ENCODE data around the gene CNTNAP2.

CNTNAP2 gene

DNA sequence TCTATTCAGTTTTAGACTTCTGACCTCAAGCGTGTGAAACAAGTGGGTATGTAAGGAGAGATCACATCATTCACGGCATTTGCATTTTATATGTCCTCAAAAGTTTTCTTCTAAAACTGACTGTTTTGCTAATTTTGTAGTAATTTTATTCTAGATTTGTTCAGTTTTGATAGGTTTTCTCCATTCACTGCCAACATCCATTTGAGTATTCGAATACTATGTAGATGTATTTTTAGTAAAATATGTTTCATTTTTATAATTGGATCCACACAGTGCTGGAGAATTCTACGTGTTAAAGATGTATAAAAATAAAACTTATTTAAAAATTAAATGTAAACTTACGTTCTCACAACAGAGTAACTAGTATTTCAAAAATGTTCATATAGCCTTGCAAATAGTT is 503.0 kb downstream of the CNTNAP2 start:
- DNase-seq, result no peak

DNA sequence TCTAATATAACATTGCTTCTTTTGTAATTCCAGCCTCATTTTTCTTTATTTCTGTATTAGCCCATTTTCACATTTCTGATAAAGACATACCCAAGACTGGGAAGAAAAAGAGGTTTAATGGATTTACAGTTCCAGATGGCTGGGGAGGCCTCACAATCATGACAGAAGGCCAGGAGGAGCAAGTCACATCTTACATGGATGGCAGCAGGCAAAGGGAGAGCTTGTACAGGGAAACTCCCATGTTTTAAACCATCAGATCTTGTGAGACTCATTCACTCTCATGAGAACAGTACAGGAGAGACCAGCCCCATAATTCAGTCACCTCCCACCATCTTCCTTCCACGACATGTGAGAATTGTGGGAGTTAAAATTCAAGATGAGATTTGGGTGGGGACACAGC is 510.3 kb downstream of the CNTNAP2 start:
- no peak for DNase-seq

DNA sequence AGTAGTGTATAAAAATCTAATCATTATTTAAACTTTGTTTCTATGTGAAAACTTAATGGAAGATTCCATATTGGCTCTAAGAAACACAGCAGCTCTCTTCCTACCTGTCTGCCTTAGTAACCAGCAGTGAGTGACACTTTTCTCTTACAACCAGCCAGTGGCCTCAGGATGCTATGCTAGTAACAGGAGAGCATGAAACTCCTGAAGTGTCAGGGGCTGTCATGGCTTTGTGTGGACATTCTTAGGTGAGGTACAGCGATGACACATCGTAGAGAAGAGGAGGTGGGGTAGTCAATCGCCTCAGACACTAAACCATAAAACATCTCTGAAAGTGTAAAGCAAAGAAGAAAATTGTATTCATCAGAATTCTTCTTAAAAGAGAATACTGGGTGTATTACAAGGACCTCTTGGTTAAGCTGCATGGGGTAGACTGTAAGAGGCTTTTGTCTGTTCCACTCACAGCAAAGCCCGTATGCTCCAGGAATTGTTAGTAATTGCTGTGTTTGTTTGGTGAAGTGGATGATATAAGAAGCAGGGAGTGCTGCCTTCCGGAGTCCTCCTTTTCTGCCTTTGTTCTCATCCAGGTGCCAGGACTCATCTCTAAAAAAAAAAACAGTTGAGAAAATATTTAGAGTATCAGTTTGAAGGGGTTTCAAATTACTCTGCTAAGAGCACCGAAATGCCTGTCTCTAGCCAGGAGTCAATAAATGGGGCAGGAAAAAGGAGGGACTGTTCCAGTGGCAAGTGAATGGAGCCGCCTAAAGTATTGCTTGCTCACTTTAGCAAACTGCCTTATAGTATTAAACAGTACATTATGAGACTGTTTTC is 518.8 kb downstream of the CNTNAP2 start:
- DNase-seq, result no peak

DNA sequence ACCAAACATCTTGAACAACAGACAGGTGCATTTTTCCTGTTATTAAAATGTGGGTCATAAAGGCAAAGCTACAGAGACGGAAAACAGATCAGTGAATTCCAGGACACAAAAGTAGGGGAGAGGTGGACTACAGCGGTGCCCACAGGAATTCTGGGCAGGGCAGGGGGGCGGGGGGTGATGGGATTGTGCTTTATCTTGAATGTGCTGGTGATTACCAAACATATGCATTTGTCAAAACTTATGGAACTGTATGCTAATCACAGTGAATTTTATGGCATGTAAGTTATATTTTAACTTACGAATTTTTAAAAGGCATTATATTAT is 519.4 kb downstream of the CNTNAP2 start:
- DNase-seq, result no peak

DNA sequence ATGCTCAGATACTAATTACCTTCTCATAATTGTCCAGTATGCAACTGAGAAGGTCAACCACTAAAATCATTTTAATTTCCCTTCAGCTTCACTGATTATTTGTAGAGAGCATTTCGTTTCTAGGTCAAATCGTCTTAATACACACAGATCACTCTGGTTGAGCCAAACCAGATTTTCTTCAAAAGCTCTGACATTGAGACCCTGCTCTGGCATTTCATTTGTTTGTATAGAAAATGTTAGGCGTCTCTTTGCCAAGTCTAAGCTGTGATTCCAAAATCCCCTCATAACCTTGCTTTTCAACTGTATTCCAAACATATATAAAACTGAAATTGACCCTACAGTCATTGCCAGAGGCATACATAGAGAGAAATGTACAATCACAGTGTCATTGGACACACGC is 520.0 kb downstream of the CNTNAP2 start:
- no peak for DNase-seq

DNA sequence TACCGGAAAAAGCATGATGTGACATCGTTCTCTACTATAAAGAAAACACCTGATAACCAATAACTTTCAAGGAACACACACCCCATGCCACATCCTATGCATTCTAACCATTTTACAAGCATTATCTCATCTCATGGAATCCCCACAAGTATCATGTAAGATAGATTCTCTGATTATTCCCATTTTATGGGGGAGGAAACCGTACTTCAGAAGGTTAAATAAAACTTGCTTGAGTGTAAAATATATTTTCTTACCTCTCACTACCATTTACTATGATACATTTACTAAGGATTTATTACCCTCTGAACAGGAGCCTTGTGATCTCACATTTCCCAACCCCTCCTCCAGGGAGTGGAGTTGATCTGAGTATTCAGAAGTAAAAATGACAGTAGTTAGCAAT is 522.7 kb downstream of the CNTNAP2 start:
- DNase-seq, result no peak

DNA sequence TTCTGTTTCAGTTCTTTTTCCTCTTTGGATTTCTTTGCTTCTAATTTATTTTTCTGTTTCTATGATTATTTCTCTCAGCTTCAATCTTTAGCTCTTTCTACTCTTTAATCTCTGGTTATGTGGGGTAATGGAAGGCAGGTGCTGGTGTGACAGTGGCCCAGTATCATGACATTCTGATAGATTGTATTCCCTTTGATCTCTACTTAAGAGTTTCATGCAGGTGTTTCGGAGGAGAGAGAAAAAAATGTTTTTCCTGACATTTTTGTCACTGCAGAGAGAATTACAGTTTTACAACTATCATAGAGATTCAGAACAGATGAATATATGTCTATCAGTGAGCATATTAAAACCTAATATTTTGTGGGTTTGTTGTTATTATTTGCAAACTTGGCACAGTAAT is 524.9 kb downstream of the CNTNAP2 start:
- DNase-seq, result no peak

DNA sequence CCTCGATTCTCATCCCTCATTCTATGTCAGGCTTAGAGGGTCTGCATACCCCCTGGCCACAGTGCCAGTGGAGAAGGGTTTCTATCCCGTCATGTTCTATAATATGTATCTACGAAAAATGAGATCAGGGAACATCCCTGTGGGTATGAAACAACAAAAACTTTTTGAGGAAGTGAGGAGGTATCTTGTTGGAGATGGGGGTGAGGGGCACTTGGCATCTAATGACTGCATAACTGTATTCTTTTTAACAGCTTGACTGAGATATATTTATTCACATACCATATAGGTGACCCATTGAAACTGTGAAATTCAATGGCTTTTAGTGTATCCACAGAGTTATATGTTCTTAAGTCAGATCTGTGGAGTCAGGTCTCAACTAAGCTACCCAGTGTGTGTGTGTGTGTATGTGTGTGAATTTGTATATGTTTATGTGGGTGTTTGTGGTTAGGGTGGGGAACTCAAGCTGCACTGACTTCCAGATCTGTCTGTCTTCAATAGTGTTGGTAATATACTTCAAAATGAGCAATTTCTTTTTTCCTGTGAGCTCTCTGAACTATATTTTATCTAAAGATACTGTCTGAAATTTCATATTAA is 528.9 kb downstream of the CNTNAP2 start:
- DNase-seq, result no peak

DNA sequence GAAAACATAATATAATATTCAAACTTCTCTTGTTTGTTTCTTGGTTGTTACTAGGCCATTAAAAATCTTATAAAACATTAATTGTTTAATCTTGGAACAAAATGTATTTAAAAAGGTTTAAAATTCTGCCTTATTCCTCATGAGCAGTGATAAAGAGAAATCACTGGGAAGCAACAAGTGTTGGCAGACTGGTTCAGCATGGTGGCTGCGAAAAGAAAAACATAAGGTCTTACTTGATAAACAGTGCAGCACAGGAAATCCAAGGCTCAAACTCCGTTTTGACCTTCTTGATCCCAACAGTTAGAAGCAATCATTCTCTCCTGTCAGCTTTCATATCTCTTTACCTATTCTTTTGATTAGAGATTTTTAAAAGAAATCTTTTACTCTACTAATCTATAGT is 530.8 kb downstream of the CNTNAP2 start:
- DNase-seq, result no peak

DNA sequence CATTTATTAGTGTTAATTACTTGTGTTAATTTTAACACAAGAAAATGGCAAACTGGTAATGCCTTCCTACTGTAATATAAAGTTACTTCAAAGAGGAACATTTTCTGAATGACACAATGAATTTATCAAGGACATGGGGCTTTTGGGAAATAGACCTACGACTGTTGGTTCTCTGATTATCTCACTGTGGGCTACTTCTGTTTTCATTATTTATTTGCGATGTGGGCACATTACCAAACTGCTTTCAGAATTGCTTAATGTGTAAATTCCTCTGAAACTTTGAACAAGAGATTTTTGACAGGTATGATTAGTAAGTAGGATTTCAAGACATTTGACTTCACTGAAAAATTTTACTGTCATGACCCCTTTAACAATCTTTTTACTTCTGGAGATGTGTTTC is 535.6 kb downstream of the CNTNAP2 start:
- DNase-seq, result no peak

DNA sequence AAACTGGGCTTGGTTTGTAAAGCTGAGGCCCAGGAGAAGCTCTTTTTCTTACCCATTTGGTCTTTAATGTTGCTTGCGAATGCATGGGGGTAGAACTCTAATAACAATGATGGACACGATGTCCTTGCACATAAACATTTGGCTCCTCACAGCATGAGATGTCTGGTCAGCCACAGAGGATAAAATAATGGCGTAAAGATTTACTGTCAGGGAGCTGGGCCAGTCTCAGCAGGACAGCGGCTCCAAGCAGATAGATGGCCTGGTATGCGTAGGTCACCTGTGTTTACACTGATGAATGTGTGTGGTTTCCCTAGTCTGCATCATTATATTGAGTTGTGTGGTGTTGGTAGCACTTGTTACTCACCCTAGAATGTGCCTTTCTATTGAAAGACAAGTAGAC is 537.4 kb downstream of the CNTNAP2 start:
- no peak for DNase-seq

DNA sequence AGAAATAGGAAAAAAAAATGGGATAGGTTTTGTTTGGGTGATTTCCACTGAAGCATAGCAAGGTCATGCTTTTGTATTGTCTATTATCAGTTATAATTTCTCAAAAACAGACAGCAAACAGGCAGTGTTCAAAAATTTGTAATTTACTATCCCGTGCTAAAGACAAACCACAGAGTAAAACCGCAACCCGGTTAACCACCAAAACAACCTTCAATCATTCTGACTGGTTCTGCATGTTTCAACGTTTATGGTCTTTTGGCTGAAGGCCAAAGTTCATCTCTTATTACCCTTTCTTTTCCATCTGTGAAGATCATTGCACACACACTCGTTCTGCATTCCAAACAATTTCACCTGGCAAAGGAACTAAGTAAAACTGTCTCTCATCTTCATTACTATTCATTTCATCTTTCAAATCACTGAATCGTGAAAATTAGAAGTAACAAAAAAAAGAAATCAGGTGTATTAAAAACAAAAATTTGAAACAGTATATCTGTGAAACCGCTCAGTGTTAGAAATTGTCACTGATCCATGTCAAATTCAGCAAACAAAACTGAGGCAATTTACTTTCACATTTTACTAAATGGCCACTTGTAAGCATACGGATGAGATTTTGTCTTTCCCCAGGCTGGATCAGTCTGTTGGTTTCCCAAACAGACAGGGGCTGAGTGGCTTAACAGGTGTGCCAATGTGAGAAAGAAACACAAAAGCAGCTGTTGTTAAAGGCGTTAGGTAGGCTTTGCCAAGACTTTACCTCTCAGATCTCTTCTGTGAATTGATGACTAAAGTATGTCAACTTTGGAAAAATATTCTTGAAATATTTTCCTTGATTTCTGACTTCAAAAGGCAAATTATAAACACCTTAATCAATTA is 539.6 kb downstream of the CNTNAP2 start:
- no peak for DNase-seq

DNA sequence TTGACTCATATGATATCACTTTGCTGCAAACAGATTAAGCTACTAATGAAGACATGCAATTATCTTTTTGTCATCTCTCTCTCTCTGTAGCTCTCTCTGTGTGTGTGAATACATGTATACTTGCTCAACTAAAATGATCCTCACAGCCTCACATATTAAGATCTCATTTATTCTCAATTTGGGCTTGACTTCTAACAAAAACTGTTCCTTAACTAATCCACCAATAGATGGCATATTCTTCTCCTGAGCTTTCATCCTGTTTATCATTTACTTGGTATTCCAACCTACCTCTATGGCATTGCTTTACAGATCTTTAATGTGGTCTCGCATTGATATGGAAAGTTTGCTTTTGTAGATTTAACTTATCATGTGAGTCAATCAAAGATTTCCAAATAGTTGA is 540.4 kb downstream of the CNTNAP2 start:
- no peak for DNase-seq

DNA sequence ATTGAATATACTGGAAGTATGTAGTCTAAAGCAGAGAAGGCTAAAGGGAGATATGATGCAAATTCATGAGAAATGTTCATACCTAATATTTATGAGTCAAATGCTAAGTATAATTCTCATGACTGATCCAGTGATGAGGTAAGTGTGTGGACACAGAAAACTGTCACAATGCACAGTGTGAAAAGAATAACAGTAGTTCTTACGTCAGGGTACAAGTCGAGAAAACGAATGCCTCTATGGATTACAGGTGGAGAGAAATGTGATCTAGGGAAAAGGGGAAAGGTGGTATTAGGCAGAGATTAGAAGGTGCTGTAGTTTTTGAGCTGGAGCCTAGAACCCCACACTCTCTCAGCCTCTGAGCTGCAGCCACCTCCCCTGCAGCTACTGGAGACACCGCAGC is 542.0 kb downstream of the CNTNAP2 start:
- no peak for DNase-seq

DNA sequence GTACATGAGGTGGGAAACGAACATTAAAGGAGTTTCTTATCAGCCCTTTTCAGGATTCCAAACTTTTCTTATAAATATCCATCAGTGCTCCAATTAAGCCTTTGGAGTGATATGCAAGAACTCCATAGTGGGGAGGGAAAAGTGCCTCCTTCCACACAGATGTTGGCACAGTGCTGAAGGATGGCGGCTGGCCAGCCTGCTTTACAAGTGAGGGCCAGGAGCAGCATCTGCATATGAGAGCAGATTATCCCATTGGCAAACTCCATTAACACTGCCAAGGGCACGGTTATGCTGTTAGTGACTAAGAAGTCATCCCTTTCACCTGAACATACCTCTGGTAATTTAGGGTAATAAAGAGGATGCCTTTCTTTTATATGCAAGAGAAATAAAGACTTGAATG is 543.1 kb downstream of the CNTNAP2 start:
- DNase-seq, result no peak

DNA sequence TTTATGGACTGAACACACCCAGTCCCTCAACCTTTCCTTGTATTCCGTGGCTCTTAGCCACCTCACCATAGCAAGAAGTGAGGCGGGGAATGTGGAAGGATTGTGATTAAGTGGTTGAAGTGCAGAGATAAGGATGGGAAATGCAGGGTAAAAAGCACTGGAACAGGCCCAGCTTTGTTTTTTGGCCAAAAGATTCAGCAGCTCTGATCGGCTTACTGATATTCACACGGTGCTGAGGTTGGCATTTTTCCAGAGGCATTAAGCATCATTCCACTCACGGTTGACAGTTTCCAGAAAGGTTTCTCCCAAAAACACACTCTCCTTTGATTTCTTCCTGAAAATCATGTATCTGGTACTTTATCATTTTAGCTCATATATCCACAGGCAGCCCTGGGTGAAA is 544.2 kb downstream of the CNTNAP2 start:
- DNase-seq, result no peak

DNA sequence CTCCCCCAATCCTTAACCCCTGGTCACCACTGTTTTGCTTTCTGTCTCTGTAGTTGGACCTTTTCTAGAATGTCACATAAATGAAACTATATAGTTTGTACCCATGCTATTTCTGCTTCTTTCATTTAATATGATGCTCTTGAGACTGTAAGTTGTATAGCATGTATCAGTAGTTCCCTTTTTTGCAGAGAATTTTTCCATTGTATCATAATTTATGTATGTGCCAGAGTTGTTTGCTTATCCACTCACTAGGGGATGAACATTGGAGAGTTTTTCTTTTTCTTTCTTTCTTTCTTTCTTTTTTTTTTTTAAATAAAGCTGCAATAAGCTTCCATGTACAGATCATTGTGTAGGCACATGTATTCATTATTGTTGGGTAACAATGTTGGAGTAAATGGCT is 544.8 kb downstream of the CNTNAP2 start:
- DNase-seq, result no peak

DNA sequence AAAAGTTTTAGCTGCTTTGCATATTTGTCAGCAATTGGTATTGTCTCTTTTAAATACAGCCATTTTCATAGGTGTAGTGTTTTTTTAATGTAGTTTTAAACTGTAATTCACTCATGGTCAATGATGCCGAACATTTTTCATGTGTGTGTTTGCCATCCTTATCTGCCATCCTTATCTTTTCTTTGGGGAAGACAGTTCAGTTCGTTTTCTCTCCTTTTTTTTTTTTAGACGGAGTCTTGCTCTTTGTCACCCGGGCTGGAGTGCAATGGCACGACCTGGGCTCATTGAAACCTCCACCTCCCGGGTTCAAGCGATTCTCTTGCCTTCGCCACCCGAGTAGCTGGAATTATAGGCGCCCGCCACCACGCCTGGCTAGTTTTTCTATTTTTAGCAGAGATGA is 545.3 kb downstream of the CNTNAP2 start:
- DNase-seq, result no peak

DNA sequence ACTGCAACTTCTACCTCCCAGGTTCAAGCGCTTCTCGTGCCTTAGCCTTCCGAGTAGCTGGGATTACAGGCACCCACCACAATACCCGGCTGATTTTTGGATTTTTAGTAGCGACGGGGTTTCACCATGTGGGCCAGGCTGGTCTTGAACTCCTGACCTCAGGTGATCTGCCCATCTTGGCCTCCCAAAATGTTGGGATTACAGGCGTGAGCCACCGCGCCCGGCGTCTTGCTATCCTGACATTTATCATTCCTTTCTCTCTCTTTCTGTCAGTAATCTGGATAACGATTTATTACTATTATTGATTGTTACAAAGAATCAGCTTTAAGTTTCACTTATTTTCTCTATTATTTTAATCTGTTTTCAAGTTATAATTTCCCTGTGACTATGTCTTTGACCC is 548.4 kb downstream of the CNTNAP2 start:
- no peak for DNase-seq

DNA sequence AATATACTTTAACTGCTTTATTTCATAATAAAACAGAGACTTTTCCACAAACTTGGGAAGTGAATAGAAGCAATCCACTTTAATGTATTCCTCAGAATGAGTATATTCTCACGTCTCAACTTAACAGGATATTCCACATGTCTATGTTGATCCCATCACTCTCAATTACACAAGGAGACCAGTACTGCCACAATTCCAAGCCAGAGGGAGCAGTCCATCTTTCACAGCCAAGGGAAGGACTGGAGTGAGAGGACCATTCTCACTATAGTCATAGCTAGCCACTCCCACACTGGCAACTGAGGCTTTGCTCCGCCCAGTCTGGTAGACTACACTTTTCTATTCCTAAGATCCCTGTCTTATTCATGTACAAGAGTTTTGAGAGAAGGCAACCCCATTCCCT is 553.9 kb downstream of the CNTNAP2 start:
- no peak for DNase-seq

DNA sequence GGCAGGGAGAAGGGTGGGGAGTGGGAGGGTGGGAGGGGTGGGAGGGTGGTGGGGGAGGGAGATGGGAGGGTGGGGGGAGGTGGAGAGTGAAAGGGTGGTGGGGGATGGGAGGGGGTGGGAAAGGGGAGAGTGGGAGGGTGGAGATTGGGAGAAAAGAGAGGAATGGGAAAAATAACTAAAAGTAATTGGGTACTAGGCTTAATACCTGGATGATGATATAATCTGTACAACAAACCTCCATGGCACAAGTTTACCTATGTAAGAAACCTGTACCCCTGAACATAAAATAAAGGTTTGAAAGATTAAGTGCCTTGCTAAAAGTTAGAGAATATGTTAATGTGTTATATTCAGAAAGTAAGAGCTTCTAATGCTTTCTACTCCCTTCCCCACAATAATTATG is 564.9 kb downstream of the CNTNAP2 start:
- DNase-seq, result no peak

DNA sequence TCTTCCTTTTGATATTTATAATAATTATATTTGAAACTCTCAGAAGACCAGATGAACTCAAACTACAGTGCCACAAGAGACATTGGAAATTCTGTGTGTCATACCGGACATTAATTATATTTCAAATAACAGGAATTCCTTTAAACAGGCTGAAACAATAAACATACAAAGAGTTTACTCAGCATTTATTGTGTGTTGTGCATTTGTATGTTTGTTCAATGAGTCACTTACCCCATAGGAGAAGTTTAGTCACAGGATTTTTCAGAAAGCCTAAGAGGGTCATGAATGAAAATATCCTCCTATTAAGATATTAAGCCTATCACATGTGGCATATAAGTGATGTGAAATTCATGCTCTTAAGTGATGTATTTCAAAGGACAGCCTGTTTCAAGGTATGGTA is 566.8 kb downstream of the CNTNAP2 start:
- DNase-seq, result no peak

DNA sequence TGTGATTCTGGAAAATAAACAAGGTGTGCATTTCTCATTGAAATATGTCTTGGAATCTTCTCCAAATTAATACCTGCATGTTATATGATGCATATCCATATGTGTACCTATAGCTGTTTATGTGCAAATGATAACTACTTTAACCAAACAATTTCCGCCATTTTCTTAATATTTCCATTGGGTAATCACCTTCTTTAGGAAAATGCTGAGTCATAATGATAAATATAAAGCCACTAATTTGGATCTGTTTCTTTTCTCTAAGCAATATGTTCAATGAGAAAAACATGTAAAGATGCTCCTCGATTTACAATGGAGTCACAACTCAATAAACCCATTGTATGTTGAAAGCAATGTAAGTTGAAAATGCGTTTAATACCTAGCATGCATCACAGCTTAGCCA is 574.4 kb downstream of the CNTNAP2 start:
- no peak for DNase-seq

DNA sequence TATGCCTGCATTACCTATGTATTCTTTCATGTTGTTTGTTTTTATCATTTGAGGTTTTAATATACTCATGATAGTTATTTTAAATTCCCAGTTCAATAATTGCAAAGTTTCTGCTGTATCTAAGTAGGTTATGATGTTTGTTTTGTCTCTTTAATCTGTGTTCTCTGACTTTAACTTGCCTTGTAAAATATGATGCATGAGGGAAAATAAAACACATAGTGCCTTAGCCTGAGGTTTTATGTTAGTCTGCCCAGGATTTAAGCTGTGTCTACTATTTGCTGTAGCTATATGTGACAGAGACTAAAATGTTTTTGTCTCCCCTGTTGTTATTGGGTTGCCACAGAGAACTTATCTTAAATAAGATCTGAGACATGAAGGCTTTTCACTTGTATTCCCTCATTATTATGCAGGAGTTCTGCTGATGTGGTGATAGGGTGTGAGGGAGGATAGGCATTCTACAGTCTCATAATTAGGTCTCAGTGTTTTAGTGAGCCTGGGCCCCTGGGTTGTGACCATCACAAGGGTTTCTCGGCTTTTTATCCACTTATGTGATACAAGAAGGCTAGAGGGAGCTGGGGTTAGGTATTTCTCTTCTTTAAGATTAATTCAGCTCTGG is 582.5 kb downstream of the CNTNAP2 start:
- no peak for DNase-seq

Data from activated CD4-positive, CD25-positive, alpha-beta regulatory T cell (primary cell).